OCI-LY7 (cell line): ENCODE measurements around the gene SLC34A2.

ENCODE experiments used
- EZH2phosphoT487 ChIP-seq: fragments of 200-600 bp; sonication (generic); IDR thresholded peaks from 2 replicates; pipeline ENCODE4 v1.6.1; 2018; ENCODE audit warnings: low read depth, borderline replicate concordance, mild to moderate bottlenecking, mixed run types, antibody characterized with exemption, low read length, moderate library complexity, mixed read lengths
- TF ChIP-seq, protein P1 (sequence below): fragments of 200-600 bp; sonication (generic); conservative IDR thresholded peaks from 2 replicates; pipeline ENCODE4 v1.5.1; 2014; ENCODE audit warnings: mild to moderate bottlenecking, antibody characterized with exemption, low read length, moderate library complexity, mixed read lengths

DNA sequence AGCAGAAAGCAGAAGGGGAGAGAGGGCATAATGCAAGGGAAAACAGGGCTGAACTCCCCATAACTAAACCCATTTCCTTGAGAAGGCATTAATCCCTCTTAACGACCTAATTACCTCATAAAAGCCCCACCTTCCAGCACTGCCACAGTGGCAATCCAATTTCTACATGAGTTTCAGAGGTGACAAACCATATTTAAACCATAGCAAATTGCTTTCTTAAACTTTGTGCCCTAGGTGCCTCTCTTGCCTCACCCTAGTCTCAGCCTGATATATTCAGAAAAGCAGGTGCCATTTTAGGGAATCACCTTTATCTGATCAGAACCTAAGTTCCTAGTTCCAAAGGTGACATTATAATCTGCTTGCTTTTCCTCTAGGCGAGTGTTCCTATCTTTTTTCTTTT, 48.9 kb downstream of the SLC34A2 start:
- no peak for TF ChIP-seq EZH2phosphoT487
- TF ChIP-seq, protein P1, sequence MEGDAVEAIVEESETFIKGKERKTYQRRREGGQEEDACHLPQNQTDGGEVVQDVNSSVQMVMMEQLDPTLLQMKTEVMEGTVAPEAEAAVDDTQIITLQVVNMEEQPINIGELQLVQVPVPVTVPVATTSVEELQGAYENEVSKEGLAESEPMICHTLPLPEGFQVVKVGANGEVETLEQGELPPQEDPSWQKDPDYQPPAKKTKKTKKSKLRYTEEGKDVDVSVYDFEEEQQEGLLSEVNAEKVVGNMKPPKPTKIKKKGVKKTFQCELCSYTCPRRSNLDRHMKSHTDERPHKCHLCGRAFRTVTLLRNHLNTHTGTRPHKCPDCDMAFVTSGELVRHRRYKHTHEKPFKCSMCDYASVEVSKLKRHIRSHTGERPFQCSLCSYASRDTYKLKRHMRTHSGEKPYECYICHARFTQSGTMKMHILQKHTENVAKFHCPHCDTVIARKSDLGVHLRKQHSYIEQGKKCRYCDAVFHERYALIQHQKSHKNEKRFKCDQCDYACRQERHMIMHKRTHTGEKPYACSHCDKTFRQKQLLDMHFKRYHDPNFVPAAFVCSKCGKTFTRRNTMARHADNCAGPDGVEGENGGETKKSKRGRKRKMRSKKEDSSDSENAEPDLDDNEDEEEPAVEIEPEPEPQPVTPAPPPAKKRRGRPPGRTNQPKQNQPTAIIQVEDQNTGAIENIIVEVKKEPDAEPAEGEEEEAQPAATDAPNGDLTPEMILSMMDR, result no peak
